ENCODE results near the gene AP3B1.
"Not testable (repeated sequence)": the region's sequence is repeated elsewhere in the genome, so short reads cannot be mapped to it uniquely, and the experiment has no call there.

AP3B1 gene

DNA sequence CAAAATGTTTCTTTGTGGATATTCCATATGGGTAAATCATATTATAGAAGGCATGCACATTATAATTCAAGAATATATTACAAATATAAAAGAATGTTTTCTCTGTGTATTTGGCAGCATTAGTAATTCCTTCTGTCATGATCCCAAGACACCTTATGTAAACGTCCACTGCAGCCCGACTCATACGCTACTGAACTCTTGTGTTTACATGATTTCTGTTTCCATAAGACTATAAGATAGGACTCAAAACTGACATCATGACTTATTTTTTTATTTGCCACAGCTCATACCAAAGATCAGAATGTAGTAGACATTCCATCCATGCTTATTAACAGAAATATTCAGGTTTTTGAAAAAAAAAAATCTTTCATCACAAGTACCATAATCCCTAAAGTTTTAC, 234.1 kb downstream of the AP3B1 start:
- no peak for DNase-seq

DNA sequence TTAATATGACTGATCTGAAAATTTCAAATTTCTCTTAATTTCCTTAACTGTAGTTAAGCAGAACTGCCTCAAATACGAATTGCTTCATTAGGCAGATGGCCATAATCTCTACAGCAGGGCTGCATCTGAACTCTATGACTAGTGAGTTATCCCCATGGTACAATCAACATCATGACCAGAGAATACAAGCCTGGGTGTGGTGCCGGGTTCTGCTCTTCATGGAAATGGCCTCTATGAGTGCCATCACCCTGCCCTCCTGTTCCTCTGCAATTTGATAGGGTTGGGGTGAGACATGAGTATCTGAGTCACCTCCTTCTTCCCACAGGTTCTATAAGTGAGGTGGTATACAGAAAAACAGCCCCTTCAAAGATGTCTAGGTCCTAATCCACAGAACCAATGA, 235.9 kb downstream of the AP3B1 start:
- no peak for DNase-seq

DNA sequence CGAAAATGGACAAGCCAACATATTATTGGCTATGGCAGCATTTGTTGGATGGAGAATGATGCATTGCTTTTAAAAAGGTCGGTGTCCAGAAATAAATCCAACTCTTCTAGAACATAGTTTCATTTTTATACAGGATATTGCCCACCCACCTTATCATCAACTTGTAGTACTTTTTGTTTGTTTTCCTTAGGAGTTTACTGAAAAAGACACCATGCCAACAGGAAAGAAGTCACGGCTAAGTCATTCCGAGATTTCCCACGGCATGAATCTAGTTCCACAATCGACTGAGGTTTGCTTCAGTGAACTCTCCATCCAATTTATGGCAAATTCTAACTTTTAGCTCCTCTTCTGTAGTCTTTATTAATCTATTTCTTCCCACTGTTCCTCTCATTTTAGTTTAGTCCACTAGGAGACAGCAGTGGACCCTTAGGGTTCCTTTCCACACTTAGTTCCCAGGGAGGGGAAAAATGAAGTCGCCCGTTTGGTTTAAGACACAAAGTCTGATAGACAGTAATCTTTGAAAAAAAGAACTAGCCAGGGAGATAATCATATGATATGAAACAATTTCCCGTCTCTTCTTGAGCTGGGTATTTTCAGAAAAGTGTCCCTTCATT, 237.5 kb downstream of the AP3B1 start:
- no peak for DNase-seq

DNA sequence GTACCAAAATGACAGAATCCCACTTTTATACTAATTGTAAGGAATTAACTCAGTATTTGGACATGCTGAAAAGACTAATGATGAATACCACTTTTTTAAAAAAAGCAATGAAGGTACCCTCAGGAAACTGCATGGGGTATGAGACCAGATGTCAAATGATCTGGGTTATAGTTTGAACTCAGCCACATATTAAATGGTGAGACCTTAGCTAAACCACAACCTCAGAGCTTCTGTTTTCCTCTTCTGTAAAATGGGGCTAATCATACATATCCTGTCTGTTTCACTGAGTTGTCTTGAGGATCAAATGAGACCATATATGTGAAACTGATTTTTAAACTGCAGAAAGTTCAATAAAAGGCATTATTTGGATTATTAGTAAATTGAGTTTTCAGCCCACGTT, 238.4 kb downstream of the AP3B1 start:
- no peak for DNase-seq

DNA sequence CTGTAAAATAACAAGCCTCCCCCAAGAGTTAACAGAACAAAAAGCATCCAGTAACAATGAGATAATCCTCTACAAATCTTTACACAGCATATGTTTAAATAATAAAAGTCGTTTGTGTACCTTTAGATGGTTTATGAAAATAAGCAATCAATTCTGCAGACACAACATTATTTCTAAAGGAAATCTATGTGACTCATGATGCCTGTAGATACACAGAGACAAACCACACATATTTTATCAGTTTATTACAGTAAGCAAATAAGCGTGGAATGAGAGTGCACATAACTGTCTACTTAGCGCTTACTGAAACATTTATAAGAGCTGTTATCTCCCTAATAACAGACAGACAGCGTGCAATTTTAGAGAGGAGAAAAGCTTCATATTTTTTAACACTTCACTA, 243.6 kb downstream of the AP3B1 start:
- DNase-seq: no peak

DNA sequence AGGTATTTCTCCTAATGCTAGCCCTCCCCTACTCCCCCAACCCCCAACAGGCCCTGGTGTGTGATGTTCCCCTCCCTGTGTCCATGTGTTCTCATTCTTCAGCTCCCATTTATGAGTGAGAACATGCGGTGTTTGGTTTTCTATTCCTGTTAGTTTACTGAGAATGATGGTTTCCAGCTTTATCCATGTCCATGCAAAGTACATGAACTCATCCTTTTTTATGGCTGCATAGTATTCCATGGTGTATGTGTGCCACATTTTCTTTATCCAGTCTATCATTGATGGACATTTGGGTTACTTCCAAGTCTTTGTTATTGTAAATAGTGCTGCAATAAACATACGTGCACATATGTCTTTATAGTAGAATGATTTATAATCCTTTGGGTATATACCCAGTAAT, 247.7 kb downstream of the AP3B1 start:
- not testable (repeated sequence) for DNase-seq

DNA sequence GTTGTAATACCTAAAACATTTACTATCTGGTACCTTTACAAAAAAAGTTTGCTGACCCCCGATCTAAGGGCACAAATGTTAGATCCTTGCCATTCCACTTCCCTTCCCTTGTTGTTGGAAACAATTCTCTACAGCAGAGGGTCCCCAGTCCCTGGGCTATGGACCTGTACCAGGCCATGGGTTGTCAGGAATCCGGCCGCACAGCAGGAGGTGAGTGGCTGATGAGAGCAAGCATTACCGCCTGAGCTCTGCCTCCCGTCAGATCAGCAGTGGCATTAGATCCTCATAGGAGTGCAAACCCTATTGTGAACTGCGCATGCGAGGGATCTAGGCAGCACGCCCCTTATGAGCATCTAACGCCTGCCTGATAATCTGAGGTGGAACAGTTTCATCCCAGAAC, 248.5 kb downstream of the AP3B1 start:
- no peak for DNase-seq

DNA sequence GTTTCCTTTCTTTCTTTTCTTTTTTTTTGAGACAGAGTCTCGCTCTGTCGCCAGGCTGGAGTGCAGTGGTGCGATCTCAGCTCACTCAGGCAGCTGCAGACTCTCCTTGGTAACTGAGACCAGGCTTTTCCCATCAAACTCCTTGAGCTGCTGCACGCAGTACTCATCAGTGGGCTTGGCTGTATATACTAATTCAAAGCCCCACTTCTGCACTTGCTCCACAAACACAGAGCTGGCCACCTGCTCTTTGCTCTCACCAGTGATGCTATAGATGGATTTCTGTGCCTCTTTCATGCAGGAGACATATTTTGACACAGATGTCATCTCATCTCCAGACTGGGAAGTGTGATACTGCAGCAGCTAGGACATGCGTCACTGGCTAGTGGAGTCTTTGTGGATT, 252.7 kb downstream of the AP3B1 start:
- DNase-seq: no peak

DNA sequence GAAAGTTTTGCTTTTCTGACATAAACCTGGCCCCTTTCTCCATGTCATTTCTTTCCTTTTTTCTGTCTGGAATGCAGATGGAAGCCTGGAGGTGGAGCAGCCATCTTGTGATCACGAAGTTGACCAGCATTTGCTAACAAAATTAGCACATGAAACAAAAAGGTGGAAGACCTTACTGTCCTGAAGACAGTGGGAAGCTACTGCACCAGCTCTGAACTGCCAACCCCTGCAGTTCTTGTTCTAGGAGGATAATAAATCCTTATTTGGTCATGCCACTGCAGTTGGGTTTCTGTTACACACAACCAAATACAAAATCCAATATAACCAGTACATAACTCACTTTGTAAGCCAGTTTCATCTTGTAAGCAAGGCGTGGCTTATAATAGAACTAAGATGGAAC, 269.0 kb downstream of the AP3B1 start:
- DNase-seq: no peak

DNA sequence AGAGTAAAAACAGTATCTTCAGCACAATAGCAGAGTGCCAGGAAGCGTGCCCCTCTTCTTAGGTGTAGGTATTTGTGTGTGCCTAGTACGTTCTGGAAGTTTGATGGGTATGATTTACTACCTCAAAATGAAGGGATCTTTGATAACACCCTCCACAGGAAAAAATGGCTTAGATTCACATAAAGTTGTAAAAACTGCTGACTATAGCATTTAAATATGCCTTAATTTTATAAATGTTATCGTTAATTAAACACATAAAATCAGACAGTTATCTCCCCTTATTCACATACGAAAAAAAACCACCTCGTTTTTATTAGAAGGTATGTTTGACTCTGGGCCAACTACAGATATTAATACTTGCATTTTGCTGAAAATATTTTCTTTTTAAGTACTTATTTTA, 274.8 kb downstream of the AP3B1 start:
- DNase-seq: no peak

DNA sequence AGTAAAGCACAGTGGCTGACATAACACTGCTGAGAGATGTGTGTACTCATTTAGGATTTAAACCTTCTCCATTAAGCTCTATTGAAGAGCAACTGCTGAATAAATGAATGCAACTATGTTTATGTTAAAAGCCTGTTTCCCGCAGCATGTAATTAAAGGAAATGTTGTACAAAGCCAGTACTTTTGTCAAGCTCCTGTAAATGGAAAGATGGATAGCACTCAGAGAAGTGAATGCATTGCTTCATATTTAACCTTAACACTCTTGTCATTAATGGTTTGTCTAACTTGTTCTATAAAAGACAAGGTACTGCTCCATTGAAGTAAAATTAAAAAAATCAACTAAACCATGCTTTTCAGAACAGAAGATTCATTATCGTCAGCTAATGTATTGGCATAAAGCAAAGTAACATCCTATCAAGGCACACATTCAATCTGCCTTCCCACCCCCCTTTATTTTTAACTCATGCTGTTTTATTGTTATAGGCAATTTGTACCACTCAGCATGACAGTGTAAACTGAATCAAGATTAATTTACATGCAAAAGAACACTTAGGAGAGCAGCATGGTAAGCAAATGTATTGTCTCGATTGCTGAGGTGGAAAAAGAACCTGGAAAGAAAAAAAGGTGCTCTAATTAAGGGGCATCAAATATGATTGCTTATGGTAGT, 277.5 kb downstream of the AP3B1 start:
- DNase-seq: no peak

DNA sequence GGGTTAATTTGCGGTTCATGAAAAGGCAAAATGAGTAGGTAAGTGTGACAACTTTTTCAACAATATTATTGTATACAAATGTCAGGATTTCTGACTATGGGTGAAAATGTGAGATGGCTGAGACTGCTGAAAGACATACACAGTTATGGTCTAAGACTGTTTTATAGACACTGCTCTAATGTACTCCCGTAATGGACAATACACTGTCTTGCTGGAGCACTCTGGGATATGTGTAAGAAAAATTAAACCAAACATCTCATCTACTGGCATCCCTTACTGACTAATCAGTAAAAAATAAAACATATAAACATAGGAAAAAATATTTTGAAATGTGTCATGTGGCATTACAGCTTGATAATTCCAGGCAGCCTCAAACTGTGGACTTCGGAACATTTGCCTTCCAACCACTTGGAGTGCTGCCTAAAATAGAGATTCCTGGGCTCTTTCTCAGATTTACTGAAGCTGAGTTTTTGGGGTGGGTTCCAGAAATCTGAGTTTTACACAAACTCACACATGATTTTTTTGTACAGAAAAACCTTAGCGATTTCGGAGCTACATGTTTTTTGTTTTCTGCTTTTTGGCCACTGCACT, 284.5 kb downstream of the AP3B1 start:
- no peak for DNase-seq

DNA sequence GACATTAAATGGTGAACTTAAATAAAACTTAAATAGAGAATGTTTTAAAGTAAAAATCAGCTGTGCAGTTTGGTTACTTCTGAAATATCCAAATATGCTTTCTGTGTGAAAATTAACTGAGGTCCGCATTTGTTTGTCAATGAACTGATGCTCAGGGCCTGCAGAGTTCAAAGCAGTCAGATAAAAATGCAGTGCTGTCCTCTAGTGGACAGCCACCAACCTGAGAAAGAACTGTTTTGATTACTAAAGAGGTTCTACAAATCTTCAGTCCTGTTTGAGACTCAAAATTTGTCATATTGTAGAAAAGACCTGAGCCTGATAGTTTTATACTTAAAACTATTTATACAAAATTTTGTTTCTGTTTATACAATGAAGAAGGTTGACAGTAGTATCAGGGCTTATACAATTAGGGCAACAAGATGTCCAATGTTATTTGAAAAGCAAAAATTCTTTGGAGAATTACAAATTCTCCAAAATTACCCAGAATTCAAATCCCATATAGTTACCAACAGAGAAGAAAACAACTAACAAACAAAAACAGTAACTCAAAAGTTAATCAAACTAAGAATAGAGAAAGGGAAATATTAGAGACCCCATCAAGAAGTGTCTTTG, 286.0 kb downstream of the AP3B1 start:
- DNase-seq: no peak

DNA sequence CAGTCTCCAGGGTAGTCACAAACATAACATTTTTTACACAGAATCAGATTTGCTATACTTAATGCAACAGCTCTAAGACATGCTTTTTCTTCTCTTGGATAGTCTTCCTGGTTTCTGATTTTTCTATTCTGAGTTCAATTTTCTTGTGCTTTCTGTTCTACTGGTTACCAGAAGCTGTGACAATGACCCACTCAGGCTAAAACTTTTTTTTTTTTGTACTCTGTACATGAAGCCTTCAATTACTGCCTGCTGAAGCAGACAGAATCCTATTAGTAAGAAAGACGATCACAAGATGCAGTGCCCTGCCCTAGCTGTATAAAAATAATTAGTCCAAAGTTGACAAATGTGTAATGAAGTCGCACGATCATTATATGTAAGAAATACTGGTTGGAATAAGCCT, 287.3 kb downstream of the AP3B1 start:
- no peak for DNase-seq

DNA sequence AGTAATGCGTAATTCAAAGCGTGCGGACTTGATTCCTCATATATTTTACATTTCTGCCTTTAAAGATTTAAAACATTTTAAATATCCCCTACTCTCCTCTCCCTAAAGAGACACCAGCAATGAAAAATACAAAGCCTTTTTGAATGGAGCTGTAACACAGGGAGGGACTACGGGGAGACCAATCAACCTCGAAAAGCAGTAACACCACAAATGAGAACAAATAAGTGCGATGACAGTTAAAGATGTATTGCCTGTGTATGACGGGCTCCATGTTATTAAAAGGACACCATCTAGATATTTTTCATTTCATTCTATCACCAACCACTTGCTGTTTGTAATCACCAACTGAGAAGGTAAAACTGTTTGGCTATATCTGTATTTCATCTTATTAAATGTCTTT, 288.0 kb downstream of the AP3B1 start:
- no peak for DNase-seq

DNA sequence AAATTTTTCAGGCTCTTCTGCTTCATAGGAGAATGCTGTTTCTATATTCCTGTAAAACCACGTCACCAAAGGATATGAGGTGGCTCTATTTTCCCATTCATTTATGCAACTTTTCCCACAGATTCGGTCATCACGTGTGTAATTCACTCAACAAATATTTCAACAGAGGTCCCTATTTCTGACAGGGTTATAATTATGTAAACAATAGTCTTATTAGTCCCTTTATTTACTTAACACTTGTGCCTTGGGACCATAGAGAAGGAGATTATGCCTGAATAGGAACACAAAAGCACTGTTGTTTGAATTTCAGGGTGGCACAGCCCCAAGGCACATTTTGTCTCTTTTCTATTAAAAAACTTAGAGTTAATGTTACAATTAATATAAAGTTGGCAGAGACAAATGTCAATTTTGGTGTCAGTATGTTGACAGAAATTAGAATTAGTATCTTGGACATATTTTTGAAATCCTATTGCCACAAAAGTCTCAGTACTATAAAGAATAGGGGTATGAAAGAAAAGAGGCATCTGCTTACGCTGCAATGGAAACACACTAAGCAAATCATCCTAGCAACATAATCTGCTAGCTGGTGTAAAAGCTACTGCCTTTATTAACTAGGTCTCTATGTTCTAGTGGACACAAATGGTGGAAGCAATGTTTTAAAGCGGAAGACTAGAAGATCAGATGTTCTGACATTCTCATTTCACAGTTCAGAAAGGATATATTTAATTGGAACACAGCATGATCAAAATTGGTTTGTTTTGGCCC, 289.3 kb downstream of the AP3B1 start:
- no peak for DNase-seq

DNA sequence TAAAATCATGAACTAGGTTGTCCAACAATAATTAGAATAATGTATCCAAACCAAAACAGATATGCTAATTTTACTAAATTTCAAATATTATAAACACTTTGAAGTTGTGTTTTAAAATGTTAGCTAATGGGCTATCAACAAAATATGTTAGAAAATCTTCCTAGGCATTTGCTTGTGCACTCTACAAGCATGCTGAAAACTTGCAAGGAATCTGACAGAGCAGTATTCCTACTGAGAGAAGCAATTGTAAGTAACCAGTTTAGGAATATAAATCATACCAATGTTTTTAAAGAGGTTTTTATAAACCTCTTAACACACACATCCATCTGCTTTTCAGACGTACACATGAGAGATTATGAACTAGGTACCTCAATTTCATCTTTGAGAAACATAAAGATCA, 289.9 kb downstream of the AP3B1 start:
- no peak for DNase-seq

DNA sequence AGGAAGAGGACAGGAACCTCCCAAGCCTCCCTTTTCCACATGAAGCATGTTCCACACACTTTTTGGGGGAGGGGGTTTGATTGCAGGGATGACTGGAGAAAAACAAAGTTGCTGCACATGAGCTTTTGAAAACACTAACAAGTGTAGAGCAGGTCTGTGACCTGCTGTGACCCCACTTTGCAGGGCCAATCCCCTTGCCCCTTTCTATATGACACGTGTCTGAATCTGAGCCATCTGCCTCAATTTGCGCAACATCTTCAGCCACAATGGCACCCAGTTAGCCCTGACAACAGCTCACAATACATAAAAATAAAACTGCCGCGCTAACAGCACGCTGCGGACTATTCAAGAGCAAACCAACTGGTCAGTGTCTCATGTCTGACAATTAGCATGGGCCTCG, 290.6 kb downstream of the AP3B1 start:
- no peak for DNase-seq

DNA sequence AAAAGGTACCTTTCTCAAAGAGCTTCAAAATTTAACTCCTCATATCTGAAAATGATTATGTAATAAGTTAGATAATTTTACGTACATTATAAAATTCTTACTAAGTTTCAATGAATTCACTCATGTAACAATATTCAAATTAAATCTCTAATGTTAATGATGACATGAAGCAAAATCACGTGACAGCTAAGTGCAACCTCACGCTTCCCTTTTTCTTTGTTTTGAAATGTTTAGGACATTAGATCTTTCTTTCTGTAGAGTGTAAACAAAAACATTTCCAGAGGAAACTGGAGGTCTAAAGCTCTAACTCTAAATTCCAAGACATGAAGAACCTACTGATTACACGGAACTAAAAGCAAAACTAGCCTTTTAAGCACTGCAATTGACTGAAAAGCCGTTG, 291.0 kb downstream of the AP3B1 start:
- no peak for DNase-seq

DNA sequence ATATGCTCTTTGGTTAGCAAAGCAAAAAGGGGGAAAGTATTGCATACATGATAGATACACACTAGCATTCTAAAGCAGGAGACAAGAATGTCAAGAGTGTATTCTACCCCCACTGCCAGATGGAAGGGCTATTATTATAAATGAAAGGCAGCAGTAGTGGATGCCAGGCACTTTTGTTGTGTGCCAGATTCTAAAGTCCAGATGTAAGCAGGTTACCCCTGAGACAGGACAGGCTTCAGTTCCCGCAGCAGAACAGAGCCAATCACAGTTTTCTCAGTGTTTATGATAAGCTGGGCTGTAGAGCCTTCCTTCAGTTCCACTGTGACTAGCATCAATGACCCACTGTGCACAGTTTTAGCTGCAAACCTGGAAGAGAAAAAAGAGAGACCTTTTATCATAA, 291.8 kb downstream of the AP3B1 start:
- DNase-seq: no peak

DNA sequence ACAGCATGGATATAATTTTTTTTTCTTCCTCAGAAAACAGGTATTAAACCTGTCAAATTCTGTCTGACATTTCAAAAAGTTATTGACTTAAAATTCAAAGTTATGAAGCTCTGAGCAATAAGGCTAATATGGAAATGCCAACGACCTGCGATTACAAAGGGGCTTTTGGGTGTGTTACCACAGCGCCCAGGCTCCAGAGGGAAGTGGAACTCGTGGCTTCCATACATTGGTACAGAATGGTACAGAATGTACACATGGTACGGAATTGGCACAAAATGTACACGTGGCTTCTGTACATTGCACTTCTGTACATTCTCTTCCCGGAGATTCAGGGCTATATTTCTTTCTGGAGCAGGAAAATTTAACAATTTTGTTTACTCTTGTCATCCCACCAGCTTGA, 293.3 kb downstream of the AP3B1 start:
- no peak for DNase-seq

DNA sequence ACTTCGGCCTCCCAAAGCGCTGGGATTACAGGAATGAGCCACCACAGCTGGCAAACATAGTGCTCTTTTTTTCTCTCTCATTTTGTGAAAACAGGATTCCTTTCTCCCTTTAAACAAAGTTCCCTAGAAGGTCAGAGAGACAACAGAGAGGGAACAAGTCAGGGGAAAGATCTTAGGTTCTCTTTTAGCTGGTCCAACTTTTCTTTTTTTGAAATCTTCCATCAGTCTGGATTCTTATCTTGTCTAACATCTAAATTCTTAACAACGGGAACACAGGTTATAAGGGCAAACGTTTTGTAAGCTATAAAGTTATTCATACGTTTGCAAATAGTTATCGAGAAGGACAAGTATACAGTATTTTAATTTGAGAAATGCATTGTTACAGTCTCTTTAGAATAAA, 294.3 kb downstream of the AP3B1 start:
- no peak for DNase-seq

DNA sequence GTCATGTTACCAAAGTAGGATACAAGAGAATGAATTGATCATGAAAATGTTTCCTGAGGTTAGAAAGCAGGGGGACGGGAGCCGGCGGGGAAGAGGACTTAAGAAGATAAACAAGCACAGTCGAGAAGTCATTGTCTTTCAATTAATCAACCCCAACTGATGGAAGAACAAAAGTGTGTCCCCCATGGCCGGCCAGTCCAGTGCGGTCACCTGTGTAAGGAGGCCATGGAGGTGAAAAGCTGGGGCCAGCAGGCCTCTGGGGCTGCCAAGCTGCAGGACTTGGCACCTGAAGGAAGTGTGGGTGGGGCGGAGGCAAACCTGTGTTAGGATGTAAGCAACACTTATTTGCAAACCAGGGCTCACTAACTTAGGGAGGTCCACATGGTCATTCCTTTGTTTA, 295.1 kb downstream of the AP3B1 start:
- no peak for DNase-seq

DNA sequence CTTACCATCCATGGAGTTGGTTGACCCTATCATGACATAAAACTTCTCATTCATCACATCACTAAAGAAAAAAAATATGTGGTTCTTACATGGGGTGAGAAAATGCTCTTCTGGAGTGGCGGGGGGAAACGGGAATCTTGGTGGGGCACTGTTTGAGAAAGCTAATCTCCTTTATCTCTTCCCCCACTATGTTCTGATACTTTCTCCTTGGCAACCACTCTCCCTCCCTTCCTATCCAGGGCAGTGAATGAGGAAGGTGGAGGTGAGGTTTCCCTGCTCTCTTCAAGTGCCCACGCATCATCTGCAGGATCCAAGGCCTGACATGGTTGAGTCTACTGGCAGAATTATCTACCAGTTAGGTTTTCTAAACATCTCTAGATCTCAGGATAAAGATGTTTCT, 297.6 kb downstream of the AP3B1 start:
- DNase-seq: no peak
